Measurements from ENCODE around the gene POMT2.
"Not testable (repeated sequence)": the region's sequence is repeated elsewhere in the genome, so short reads cannot be mapped to it uniquely, and the experiment has no call there.

Gene POMT2

DNA sequence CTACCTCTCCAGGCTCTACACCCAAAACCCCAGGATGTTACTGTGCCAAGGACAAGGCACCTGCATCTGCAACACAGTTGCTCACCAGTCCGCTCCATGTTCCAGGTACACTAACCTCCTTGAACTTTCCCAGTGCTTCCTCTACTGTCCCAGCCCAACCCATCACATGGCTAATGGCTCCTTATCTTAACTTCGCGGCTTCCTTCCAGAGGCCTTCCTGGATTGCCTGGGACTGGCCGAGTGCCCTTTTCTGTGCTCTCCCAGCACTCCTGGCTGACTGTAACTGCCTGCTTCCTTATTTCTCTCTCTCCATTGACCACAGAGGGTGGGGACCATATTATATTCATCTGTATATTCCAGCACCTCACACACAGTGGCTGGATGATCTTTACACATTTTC lies 20.9 kb downstream of the POMT2 start:
- no peak for DNase-seq

DNA sequence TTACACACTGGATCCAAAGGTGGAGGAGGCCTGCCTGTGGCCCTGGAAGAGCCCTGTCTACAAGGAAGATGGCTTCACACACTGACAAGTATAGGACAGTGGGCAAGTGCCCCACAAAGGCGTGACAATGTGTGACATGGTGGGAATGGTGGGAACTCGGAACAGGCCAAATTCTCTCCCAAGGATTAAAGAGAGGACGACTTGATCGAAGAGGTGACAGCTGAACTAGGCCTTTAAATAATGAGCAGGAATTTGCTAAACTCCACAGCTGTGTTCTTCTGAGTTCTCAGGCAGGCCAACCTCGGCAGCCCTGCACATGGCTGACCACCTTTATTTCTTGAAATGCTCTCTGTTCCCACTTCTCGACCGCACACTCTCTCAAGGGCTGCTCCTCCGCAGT lies 23.8 kb downstream of the POMT2 start:
- no peak for DNase-seq

DNA sequence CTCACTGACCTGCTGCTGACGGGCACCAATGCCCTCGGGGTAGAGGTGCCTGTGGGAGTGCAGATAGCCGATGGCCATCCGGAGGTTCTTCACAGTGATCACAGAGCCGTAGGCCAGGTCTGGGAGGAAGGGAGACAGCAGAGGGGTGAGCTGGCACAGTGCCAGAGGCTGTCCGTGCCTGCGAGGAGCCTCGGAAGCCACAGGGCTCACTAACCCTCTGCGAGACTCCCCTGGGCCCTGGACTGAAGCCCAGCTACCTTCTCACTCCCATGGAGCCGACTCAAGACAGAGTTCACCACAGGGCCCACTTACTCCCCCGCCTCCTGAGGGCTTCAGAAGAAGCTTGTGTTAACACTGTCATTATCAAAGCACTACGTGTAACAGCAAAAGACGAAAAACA lies 24.5 kb downstream of the POMT2 start:
- no peak for DNase-seq

DNA sequence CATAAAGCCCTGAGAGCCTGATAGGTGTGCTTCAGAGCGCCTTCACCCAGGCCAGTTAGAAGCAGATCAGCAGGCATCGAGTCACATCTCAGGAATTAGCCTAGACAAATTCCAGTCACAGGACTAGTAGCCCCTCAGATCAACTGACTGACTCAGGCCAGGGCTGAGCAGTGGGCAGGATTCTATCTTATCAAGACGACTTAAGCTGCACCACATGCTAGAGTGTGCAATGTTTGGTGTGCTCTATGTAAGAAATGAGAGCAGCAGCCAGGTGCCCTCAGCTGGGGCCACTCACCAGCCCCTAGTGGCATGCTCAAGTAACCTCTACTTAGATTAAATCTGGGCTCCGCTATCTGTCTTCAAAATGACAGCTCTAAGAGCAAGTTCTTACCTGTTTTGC lies 30.0 kb downstream of the POMT2 start:
- DNase-seq, result peak; percentile 58

DNA sequence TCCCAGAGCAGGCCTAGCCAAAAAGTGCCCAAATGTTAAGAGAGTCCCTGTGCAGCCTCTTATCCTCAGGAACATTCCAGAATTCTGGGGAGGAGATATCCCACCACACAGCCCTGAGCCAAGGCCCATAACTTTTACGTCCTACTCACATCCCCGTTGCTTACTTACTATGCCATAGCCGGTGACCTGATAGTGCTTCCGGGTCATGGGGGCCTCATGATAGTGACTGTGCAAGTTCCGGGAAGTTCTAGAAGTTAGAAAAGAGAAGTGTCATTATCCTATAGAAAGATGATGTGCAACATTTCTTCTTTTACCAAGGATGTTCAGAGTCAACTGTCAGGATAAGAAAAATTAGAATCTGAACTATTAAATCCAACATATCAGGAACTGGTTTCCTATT lies 34.1 kb downstream of the POMT2 start:
- no peak for DNase-seq

DNA sequence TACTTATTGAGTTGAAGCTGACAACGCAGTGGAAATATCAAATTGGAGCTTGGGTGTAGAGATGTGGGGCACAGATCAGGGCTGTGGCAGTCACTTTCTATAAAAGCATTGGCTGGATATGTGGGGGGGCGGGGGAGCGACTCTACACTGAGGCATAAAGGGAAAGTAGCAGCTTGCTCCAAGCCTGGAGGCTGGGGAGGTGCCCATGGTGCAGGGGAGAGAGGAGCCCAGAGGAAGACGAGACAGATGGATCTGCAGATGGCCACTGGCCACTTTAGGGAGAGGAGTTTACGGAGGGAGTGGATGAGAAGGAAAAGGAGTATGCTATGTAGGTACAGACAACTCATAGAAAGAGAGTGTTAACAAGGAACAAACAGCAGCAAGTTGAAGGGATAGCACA lies 36.2 kb downstream of the POMT2 start:
- DNase-seq, result no peak

DNA sequence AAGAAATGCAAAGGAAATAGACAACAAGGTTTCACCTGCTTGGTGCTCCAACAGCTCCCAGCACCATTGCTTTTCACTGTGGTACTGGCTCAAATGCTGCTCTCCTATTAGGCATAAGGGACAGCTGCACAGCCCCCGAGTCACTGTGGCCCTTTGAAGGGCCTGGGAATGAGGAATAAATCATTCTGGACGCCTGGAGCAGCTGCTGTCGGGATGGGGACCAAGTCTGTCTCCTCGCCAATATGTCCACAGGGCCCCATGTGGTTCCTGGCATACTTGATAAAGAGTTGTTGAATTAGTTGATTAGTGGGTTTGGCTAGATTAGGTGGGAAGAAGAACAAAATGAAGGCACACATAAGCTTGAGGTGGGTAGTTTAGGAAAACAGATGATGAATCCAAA lies 36.6 kb downstream of the POMT2 start:
- no peak for DNase-seq

DNA sequence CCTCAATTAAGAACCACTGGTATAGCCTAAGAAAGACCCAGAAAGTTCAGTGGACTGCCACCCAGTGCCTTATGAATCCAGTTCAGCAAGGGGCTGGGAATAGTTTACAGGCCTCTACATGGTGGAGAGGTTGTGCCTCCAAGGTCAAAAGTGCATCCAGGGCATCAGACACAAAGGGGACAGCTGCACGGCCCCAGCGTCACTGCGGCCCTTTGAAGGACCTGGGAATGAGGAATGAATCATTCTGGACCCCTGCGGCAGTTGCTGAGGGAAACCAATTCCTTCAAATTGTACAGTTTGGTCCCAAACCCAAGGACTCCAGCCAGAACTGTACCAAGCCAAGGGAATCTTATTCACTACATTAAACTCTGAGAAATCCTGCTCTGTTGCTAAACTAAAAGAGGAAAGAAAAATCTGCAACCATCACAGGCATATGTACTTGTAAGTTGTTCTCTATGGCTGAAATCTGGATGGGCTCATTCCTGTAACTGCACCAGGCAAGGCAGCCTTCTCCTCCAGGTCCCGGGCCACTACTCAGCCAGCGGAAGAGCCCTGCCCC lies 38.8 kb downstream of the POMT2 start:
- no peak for DNase-seq

DNA sequence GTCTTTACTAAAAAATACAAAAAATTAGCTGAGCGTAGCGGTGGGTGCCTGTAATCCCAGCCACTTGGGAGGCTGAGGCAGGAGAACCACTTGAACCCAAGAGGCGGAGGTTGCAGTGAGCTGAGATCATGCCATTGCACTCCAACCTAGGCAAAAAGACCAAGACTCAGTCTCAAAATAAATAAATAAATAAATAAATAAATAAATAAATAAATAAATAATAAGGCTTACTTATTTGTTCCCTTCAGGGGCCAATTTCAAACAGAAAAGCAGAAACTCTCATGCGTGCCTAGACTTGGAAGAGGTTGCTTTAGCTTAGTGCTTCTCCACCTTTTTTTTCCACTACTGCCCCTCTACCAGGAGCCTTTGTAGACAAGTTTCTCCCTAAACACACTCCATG lies 39.8 kb downstream of the POMT2 start:
- not testable (repeated sequence) for DNase-seq

DNA sequence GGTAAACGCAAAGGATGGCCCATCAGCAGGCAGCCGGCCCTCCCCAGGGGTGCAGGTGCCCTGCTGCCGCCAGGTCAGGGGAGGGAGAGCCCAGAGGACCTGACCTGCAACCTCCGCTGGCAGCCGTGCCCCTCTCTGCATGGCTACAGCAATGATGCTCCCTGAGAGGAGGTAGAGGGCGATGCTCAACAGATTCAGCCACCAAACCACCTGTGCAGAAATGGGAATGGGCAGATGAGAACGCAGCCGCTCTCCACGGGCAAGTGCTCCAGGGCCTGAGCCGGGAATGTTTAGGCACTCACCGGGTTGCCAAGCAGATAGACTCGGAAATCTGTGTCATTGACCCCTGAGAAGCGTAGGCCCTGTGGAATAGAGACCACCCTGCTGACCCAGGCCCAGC lies 41.0 kb downstream of the POMT2 start:
- no peak for DNase-seq

DNA sequence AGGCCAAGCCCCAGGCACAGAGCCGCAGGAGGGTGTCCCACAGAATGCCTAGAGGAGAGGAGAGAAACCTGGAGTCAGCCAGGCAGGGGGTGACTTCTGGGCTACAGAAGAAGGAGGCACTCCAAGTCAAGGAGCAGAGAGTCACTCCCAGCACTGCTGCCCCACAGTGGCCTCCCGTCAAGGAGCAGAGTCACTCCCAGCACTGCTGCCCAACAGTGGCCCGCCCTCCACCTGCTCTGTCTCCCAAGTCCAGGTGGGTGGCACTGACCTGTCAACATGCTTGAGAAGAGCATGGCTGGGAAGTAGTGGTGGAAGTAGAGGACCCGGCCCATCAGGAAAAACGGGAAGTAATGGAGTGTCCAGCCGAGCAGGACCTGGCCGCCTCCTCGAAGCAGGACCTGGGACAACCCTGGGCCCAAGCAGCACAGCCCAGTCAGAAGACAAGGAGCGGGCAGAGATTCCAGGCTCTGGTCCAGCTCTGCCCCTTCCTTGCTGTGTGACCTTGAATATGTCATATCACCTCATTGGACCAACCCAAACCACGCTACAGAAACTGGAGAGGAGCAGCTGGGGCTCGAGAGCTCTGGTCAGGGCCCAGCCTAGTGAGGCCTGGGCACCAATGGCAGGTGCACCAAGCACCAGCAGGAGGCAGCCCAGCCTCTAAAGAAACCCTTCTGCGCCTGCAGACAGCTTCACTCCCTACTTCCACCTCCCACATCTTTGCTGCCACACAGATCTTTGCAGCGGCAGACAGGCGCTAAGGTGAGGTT lies 42.0 kb downstream of the POMT2 start:
- DNase-seq, result no peak

DNA sequence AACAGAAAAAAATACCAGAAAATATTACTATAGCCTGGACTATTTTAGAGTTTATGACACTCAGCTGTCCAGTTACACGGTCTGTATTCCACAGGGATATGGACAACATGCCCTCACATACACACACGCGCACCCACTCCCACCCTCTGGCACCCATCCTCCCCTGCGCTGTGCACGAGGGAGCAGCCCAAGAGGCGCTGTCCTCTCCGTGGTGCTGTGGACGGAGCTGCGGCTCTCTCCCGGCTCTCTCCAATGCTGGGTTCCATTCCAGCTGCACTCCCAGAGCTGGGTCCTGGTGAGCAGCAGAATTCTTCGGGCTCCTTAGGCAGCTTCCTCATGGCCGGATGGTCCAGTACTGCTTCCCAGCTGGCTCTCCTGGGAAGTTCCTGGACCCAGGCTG lies 43.7 kb downstream of the POMT2 start:
- DNase-seq, result no peak

DNA sequence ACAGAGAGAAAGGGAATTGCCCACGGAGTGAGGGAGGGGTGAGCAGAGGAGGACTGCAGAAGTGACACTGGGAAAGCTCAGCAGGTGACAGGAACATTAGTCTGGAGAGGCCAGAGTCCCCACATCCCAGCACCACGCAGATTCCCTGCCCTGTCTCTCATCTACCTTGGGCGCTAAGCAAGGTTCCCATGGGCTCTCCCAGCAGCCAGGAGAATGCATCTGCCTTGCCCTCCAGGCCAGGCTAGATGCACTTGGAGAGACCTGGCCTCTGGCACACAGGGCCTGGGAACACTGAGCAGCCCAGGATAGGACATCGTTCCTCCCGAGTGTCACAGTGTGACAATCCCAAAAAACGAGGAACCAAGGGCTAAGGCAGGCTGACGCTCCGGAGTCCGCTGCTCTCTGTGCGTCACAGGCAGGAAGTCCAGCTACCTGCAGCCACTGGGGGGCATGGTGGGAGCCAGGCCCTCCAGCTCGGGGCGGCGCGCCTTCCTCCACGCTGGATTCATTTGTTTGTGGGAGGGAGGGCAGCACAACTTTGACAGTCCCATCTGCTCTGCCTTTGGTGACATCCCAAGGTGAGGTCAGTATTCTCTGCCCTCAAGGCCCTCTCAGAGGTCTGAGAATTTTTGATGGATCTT lies 44.3 kb downstream of the POMT2 start:
- no peak for DNase-seq

DNA sequence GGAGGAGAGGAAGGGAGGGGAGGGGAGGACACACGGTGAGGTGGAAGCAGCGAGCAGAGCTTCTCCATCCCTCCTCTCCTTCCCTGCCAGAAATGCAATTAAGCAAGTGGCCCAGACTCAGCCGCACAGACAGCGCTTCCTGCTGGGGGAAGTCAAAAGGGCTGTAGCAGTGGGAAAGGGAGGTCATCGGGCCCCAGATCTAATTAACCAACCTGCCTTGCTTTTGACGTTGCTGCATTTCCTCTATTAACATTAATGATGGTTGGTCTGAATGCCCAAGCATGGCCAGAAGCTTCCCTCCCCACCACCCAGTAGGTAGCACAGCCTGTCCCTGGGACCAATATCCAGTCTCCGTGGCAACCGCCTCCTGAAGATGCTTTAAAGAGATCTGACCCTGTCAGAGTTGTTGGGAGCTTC lies 45.1 kb downstream of the POMT2 start:
- DNase-seq, result no peak

DNA sequence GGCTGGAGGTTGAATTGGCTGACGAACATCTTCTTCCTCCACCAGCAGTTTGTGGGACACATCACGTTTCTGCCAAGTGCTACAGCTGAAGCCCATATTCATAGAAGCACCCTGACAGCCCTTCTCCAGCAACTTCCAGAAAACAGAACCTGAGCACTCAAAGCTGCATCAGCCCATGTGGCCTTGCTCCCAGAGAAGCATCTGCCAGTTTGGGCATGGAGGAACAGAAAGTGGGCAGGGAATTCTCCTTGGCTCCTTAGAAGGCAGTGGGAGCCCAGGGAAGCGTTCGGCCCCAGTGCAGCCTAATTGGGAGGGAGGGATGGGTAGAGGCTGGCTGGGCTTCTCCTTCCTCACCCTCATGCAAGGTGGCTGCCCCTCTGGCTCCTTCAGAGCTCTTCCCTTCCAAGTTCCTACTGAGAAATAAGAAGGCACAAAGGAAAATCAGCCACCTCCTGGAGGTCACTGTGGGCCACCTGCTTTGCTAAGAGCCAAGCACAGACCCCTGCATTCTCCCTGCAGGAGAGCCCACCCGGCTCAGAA lies 45.6 kb downstream of the POMT2 start:
- no peak for DNase-seq

DNA sequence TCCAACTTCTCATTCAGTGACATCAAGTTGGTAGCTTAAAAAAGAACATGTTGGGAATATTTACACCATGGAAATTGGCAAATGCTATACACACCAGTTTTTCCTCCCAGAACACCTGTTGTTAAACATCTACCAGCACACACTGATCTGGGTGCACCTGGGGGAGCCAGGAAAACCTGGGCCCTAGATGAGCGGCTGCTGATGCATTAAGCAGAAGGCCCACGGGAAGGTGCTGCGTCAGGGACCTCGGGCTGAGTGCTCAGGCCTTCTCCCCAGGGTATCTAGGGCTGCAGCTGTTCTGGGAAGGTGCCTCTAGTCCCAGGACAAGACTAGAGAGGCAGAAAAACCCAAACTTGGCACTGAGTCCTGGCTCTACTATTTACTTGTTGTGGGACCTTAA lies 46.9 kb downstream of the POMT2 start:
- no peak for DNase-seq

DNA sequence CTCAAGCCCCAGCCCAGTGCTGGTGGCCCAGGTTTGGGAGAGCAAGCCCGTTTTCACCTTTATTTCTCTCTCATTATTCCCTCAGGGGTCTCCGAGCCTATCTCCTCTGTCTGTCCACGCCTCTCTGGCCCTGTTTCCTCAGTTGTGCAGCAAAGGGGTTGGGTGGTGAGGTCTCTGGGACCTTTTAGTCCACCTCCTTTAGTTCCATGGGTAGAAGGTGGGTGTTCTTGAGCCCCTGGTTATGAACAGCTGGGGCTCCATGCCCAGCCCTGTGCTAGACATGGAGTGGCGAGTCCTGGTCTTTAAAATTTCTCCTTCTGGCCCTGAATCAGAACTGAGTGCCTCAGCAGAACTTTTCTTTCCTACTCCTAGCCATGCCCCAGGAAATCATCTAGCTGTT lies 48.4 kb downstream of the POMT2 start:
- DNase-seq, result no peak

DNA sequence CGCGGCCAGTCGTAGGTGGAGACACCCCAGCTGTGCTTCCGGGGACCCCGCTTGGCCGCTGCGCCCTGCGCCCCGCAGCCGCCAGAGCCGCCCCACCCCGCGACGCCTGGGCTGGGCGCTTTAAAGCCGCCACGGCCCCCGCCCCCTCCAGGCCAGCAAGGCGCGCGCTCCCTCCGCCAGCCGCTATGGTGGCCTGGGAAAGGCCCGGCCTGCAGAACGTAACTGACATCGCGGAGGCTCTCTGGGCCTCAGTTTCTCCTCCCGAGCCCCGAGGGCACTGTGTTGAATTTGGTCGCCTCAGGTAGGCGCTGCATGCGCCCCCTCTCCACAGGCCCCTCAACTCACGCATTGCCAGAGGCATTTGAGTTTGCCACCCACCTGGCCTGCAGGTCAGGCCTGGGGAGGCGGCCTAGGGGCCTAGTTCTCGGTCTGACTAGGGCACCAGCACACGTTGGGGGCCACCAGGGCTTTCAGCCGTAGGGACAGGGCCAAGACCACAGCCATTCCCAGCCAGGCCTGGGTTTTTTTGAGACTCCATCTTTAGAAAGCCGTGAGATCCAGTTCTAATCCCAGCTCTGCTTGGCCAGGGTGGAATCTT lies 49.5 kb downstream of the POMT2 start, which contains the start of gene NGB:
NGB (minus strand) TSS at position 94 of the 598 bp plus-strand sequence. CDS start 269 bp downstream, outside the sequence.
- DNase-seq, result no peak

DNA sequence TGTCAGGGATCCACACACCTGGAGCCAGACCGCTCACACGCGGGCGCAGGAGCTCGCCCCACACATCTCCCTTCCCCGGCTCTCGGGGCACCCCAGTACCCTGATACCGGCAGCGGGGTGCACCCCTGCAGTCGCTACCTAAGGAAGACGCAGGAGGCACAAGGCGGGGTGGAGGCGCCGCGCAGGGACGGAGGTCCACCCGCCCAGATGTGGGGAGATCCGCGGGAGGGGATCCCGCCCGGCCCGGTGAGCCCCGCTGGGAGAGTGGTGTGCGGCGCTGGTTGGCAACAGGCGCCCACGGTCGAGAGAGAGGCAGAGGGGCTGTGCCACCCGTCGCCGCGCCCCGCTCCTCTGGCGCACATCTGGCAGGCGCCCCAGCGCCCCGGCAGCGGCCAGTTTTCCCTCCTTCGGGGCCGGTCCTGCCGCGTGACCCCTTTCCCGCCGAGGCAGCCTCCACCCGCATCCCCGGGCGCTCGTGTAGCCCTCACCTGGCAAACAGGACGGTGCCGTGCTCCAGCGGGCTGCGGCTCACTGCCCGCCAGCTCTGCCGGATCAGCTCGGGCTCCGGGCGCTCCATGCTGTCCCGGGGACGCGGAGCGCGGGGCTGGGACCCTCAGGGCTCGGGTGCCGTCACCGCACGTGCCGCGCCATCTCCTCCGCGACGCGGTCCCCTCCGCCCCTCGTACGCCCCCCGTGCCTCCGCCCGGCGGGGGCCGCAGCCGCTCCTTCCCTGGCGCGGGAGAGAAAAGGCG lies 50.1 kb downstream of the POMT2 start:
- no peak for DNase-seq

DNA sequence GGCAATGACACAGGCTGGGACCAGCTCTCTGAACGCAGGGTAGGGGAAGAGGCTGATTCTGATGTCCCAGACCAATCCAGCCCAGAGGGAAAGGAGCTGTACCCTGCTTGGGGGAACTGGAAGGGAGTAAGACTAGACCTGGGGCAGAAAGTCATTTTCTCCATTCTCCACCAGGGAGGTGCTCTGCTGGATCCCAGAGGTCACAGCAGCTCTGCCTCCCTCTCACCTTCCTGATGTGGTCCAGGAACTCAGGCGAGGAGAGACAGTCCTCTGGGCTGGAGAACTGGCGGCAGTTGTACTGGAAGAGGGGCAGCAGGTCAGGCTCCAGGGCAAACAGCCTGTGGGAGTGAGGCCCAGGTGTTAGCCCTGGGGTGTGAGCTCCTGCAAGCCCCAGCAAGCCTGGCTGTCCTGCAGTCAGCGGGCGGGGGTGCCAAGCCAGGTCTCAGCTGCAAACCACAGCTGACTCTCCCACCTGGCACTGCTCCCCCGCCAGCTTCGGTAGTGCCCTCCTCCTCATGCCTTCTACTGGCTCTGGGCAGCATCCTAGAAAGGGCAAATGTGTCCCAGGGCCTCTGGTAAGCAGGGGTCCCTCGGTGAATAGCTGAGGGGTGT lies 51.6 kb downstream of the POMT2 start:
- no peak for DNase-seq

DNA sequence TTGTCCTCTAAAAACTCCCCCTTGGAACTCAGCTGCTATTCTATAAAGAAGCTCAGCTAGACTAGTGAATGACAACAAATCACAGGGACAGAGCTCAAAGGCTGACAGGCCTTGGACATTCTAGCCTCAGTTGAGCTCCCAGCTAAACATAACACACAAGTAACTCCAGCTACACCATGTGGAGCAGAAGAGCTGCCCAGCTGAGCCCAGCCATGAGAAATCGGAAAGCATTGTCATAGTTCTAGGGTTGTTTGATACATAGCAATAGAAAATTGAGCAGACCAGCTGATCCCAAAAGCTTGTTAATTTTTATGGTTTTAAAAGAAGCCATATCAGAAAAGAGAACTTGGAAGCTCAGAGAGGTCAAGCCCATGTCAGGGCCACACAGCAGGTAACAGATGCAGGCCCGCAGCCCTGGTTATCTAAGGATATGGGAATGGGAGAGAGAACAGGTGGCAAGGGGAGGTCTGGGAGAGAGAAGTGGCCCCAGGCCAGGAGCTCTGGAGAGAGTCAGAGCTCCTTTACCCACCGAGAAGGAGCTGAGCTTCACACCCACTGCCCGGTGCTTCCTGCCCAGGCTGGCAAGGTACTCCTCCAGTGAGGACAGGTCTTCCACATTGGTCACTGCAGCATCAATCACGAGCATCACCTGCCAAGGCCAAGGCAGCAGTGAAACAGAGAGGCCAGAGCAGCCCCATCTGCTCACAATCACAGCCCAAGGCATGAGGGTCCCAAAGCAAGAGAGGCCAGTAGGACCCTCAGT lies 52.6 kb downstream of the POMT2 start:
- no peak for DNase-seq

DNA sequence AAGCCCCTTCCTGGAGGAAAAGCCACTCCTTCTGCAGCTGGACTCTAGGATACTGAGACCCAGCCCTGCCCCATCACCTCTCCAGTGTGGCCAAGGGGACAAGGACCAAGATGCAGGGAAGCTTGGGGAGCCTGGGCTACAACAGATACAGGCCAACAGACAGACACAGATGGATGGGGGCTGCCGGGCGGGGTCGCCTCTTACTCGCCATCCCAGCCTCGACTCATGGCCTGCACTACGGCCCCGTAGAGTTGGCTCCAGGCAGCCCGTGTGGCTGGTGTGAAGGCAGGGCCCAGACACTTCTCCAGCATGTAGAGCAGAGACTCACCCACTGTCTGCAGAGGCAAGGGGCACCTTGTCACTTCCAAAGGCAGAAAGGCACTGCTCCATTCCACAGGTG lies 54.3 kb downstream of the POMT2 start:
- no peak for DNase-seq
